Neural cell (in vitro differentiated cells): Measurements from ENCODE around the gene HIGD1C.

Source experiments
- EP300 ChIP-seq: fragments of 450-650 bp; conservative IDR thresholded peaks from 2 replicates; pipeline ENCODE4 v1.6.1; 2014; ENCODE audit warnings: antibody characterized with exemption, mild to moderate bottlenecking, moderate library complexity; ENCODE audit not compliant: poor library complexity, severe bottlenecking
- EZH2 ChIP-seq: fragments of 200-600, 300-800 bp; shearing (Covaris generic), sonication (generic); IDR thresholded peaks from 2 replicates; pipeline ENCODE4 v1.6.1; 2014; ENCODE audit warnings: antibody characterized with exemption, low read length, borderline replicate concordance, mild to moderate bottlenecking; ENCODE audit not compliant: insufficient read depth, poor library complexity, severe bottlenecking
- POLR2AphosphoS5 ChIP-seq: IDR thresholded peaks from 2 replicates; pipeline ENCODE4 v1.6.1; 2012
- RAD21 ChIP-seq: fragments of 450-650 bp; conservative IDR thresholded peaks from 2 replicates; pipeline ENCODE4 v1.6.1; 2014; ENCODE audit warnings: antibody characterized with exemption, mild to moderate bottlenecking, moderate library complexity
- TF ChIP-seq, protein P1 (sequence below): fragments of 450-650 bp; IDR thresholded peaks from 2 replicates; pipeline ENCODE4 v1.5.1; 2014; ENCODE audit warnings: antibody characterized with exemption, mild to moderate bottlenecking, moderate library complexity; ENCODE audit not compliant: poor library complexity, severe bottlenecking

DNA sequence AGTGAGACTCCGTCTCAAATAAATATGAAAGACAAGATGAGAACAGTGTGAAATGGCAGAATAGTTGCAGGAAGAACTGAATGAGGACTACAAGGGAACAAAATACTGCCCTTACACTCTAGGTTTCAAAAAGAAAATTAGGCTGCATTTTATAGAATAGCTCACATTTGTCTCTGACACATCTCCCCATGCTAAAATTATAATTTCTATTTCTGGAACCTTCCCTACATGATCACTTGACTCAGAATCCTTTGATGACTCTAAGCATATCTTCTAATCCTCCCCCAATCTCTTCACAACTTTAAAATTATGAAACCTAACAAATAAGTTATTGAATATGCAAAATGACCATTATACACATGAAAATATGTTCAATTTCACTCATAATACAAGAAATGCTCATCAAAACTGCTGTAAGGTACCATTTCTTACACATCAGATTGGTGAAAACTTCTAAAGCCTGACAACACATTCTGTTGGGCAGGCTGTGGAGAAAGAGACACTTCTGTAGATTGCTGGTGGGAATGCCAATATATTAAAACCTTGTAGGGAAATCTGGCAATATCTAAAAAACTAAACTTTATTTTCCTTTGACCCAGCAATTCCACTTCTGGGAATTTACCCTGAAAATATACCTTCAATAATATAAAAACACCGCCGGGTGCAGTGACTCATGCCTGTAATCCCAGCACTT lies 4.3 kb upstream of the HIGD1C start:
- TF ChIP-seq, protein P1, sequence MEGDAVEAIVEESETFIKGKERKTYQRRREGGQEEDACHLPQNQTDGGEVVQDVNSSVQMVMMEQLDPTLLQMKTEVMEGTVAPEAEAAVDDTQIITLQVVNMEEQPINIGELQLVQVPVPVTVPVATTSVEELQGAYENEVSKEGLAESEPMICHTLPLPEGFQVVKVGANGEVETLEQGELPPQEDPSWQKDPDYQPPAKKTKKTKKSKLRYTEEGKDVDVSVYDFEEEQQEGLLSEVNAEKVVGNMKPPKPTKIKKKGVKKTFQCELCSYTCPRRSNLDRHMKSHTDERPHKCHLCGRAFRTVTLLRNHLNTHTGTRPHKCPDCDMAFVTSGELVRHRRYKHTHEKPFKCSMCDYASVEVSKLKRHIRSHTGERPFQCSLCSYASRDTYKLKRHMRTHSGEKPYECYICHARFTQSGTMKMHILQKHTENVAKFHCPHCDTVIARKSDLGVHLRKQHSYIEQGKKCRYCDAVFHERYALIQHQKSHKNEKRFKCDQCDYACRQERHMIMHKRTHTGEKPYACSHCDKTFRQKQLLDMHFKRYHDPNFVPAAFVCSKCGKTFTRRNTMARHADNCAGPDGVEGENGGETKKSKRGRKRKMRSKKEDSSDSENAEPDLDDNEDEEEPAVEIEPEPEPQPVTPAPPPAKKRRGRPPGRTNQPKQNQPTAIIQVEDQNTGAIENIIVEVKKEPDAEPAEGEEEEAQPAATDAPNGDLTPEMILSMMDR: no peak
- no peak for TF ChIP-seq RAD21
- TF ChIP-seq EP300: no peak
- no peak for TF ChIP-seq POLR2AphosphoS5
- no peak for TF ChIP-seq EZH2
